Measurements from ENCODE around the gene MRAP2.

GRCh38 chr6:84082689-84083265 is 49.2 kb downstream of the MRAP2 start:
- TF ChIP-seq PBX3 (CRISPR knock-in tag; IDR thresholded peaks at IDR 0.05; ENCODE audit: borderline replicate concordance) (no peak), CTCF (CRISPR knock-in tag; IDR thresholded peaks at IDR 0.05) (no peak), POLR2A (IDR thresholded peaks at IDR 0.05; ENCODE audit: insufficient read depth in 1 of 2, low read depth in 2 of 2, low read length in 2 of 2) (no peak), POLR2AphosphoS5 (IDR thresholded peaks at IDR 0.05; ENCODE audit: low read depth, low read length) (no peak), ZNF460 (CRISPR knock-in tag; IDR thresholded peaks at IDR 0.05; ENCODE audit: borderline replicate concordance) (no peak), ZFX (CRISPR knock-in tag; IDR thresholded peaks at IDR 0.05; ENCODE audit: low read depth) (no peak), ZNF451 (CRISPR knock-in tag; IDR thresholded peaks at IDR 0.05) (no peak), FOXJ3 (CRISPR knock-in tag; IDR thresholded peaks at IDR 0.05; ENCODE audit: borderline replicate concordance) (no peak)
- TF ChIP-seq, protein P1, sequence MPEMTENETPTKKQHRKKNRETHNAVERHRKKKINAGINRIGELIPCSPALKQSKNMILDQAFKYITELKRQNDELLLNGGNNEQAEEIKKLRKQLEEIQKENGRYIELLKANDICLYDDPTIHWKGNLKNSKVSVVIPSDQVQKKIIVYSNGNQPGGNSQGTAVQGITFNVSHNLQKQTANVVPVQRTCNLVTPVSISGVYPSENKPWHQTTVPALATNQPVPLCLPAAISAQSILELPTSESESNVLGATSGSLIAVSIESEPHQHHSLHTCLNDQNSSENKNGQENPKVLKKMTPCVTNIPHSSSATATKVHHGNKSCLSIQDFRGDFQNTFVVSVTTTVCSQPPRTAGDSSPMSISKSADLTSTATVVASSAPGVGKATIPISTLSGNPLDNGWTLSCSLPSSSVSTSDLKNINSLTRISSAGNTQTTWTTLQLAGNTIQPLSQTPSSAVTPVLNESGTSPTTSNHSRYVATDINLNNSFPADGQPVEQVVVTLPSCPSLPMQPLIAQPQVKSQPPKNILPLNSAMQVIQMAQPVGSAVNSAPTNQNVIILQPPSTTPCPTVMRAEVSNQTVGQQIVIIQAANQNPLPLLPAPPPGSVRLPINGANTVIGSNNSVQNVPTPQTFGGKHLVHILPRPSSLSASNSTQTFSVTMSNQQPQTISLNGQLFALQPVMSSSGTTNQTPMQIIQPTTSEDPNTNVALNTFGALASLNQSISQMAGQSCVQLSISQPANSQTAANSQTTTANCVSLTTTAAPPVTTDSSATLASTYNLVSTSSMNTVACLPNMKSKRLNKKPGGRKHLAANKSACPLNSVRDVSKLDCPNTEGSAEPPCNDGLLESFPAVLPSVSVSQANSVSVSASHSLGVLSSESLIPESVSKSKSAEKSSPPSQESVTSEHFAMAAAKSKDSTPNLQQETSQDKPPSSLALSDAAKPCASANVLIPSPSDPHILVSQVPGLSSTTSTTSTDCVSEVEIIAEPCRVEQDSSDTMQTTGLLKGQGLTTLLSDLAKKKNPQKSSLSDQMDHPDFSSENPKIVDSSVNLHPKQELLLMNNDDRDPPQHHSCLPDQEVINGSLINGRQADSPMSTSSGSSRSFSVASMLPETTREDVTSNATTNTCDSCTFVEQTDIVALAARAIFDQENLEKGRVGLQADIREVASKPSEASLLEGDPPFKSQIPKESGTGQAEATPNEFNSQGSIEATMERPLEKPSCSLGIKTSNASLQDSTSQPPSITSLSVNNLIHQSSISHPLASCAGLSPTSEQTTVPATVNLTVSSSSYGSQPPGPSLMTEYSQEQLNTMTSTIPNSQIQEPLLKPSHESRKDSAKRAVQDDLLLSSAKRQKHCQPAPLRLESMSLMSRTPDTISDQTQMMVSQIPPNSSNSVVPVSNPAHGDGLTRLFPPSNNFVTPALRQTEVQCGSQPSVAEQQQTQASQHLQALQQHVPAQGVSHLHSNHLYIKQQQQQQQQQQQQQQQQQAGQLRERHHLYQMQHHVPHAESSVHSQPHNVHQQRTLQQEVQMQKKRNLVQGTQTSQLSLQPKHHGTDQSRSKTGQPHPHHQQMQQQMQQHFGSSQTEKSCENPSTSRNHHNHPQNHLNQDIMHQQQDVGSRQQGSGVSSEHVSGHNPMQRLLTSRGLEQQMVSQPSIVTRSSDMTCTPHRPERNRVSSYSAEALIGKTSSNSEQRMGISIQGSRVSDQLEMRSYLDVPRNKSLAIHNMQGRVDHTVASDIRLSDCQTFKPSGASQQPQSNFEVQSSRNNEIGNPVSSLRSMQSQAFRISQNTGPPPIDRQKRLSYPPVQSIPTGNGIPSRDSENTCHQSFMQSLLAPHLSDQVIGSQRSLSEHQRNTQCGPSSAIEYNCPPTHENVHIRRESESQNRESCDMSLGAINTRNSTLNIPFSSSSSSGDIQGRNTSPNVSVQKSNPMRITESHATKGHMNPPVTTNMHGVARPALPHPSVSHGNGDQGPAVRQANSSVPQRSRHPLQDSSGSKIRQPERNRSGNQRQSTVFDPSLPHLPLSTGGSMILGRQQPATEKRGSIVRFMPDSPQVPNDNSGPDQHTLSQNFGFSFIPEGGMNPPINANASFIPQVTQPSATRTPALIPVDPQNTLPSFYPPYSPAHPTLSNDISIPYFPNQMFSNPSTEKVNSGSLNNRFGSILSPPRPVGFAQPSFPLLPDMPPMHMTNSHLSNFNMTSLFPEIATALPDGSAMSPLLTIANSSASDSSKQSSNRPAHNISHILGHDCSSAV (CRISPR knock-in tag; IDR thresholded peaks at IDR 0.05; ENCODE audit: borderline replicate concordance), result no peak
- TF ChIP-seq, protein P2, sequence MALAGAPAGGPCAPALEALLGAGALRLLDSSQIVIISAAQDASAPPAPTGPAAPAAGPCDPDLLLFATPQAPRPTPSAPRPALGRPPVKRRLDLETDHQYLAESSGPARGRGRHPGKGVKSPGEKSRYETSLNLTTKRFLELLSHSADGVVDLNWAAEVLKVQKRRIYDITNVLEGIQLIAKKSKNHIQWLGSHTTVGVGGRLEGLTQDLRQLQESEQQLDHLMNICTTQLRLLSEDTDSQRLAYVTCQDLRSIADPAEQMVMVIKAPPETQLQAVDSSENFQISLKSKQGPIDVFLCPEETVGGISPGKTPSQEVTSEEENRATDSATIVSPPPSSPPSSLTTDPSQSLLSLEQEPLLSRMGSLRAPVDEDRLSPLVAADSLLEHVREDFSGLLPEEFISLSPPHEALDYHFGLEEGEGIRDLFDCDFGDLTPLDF (CRISPR knock-in tag; IDR thresholded peaks at IDR 0.05), result no peak
- TF ChIP-seq, protein P3, sequence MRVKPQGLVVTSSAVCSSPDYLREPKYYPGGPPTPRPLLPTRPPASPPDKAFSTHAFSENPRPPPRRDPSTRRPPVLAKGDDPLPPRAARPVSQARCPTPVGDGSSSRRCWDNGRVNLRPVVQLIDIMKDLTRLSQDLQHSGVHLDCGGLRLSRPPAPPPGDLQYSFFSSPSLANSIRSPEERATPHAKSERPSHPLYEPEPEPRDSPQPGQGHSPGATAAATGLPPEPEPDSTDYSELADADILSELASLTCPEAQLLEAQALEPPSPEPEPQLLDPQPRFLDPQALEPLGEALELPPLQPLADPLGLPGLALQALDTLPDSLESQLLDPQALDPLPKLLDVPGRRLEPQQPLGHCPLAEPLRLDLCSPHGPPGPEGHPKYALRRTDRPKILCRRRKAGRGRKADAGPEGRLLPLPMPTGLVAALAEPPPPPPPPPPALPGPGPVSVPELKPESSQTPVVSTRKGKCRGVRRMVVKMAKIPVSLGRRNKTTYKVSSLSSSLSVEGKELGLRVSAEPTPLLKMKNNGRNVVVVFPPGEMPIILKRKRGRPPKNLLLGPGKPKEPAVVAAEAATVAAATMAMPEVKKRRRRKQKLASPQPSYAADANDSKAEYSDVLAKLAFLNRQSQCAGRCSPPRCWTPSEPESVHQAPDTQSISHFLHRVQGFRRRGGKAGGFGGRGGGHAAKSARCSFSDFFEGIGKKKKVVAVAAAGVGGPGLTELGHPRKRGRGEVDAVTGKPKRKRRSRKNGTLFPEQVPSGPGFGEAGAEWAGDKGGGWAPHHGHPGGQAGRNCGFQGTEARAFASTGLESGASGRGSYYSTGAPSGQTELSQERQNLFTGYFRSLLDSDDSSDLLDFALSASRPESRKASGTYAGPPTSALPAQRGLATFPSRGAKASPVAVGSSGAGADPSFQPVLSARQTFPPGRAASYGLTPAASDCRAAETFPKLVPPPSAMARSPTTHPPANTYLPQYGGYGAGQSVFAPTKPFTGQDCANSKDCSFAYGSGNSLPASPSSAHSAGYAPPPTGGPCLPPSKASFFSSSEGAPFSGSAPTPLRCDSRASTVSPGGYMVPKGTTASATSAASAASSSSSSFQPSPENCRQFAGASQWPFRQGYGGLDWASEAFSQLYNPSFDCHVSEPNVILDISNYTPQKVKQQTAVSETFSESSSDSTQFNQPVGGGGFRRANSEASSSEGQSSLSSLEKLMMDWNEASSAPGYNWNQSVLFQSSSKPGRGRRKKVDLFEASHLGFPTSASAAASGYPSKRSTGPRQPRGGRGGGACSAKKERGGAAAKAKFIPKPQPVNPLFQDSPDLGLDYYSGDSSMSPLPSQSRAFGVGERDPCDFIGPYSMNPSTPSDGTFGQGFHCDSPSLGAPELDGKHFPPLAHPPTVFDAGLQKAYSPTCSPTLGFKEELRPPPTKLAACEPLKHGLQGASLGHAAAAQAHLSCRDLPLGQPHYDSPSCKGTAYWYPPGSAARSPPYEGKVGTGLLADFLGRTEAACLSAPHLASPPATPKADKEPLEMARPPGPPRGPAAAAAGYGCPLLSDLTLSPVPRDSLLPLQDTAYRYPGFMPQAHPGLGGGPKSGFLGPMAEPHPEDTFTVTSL (CRISPR knock-in tag; IDR thresholded peaks at IDR 0.05; ENCODE audit: borderline replicate concordance), result no peak
- TF ChIP-seq, protein P4, sequence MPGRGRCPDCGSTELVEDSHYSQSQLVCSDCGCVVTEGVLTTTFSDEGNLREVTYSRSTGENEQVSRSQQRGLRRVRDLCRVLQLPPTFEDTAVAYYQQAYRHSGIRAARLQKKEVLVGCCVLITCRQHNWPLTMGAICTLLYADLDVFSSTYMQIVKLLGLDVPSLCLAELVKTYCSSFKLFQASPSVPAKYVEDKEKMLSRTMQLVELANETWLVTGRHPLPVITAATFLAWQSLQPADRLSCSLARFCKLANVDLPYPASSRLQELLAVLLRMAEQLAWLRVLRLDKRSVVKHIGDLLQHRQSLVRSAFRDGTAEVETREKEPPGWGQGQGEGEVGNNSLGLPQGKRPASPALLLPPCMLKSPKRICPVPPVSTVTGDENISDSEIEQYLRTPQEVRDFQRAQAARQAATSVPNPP (CRISPR knock-in tag; IDR thresholded peaks at IDR 0.05), result no peak
- TF ChIP-seq, protein P5, sequence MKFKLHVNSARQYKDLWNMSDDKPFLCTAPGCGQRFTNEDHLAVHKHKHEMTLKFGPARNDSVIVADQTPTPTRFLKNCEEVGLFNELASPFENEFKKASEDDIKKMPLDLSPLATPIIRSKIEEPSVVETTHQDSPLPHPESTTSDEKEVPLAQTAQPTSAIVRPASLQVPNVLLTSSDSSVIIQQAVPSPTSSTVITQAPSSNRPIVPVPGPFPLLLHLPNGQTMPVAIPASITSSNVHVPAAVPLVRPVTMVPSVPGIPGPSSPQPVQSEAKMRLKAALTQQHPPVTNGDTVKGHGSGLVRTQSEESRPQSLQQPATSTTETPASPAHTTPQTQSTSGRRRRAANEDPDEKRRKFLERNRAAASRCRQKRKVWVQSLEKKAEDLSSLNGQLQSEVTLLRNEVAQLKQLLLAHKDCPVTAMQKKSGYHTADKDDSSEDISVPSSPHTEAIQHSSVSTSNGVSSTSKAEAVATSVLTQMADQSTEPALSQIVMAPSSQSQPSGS (CRISPR knock-in tag; IDR thresholded peaks at IDR 0.05), result no peak
